Keratinocyte (primary cell): ENCODE results near the gene PCMTD2. TPM values are rescaled to one million over a fixed set of nuclear protein-coding genes. Genes with fewer than 3 reads are reported as not detected.

Source experiments
- DNase-seq: peaks from one replicate; pipeline ENCODE4 v3.0.0-alpha.2; 2011; ENCODE audit warnings: low read depth, missing footprints, low spot score
- FAIRE-seq: peaks from 2 replicates; lab custom pipeline; 2011; peaks lifted over from hg19 to GRCh38; lab: Jason Lieb, UNC
- H2AFZ ChIP-seq: 2 replicates; pipeline ENCODE4 v1.6.0; 2012; ENCODE audit warnings: low read length, control low read depth, inconsistent platforms; ENCODE audit not compliant: control insufficient read depth
- H3K27ac ChIP-seq: 2 replicates; pipeline ENCODE4 v1.5.1; 2011; ENCODE audit warnings: low read length; ENCODE audit not compliant: control insufficient read depth, insufficient read depth
- H3K27me3 ChIP-seq: 3 replicates; pipeline ENCODE4 v1.6.0; 2011; ENCODE audit warnings: low read length; ENCODE audit not compliant: control insufficient read depth, insufficient read depth; ENCODE audit errors: extremely low read depth
- H3K36me3 ChIP-seq, 2 experiments: 2 replicates in 1 of 2; 3 replicates in 1 of 2; pipeline ENCODE4 v1.5.1; 2011; ENCODE audit warnings: low read length in 2 of 2, mild to moderate bottlenecking in 1 of 2; ENCODE audit not compliant: control insufficient read depth in 2 of 2, insufficient read depth in 2 of 2; ENCODE audit errors: extremely low read depth in 1 of 2
- H3K4me1 ChIP-seq: 3 replicates; pipeline ENCODE4 v1.5.1; 2011; ENCODE audit warnings: low read length; ENCODE audit not compliant: control insufficient read depth, insufficient read depth; ENCODE audit errors: extremely low read depth
- H3K4me2 ChIP-seq: 3 replicates; pipeline ENCODE4 v1.6.0; 2011; ENCODE audit warnings: low read depth, low read length; ENCODE audit not compliant: control insufficient read depth, insufficient read depth; ENCODE audit errors: extremely low read depth
- H3K4me3 ChIP-seq, 3 experiments: fragments of 200-600 bp in 1 of 3; sonication (generic) in 1 of 3; 2 replicates in 2 of 3; 3 replicates in 1 of 3; pipeline ENCODE4 v1.5.1; 2011 to 2016; ENCODE audit warnings: low read length in 3 of 3, mild to moderate bottlenecking in 3 of 3, control low read depth in 2 of 3, inconsistent platforms in 1 of 3, low read depth in 1 of 3, mixed read lengths in 1 of 3, mixed run types in 1 of 3, moderate library complexity in 1 of 3; ENCODE audit not compliant: control insufficient read depth in 2 of 3, insufficient read depth in 2 of 3; ENCODE audit errors: extremely low read depth in 1 of 3
- H3K79me2 ChIP-seq: 2 replicates; pipeline ENCODE4 v1.6.0; 2012; ENCODE audit warnings: low read length; ENCODE audit not compliant: control insufficient read depth, insufficient read depth
- H3K9ac ChIP-seq: 3 replicates; pipeline ENCODE4 v1.6.0; 2011; ENCODE audit warnings: low read length; ENCODE audit not compliant: control insufficient read depth, insufficient read depth; ENCODE audit errors: extremely low read depth
- H3K9me1 ChIP-seq: 3 replicates; pipeline ENCODE4 v1.6.0; 2011; ENCODE audit warnings: low read length; ENCODE audit not compliant: control insufficient read depth, insufficient read depth; ENCODE audit errors: extremely low read depth
- H3K9me3 ChIP-seq: 2 replicates; pipeline ENCODE4 v1.5.1; 2012; ENCODE audit warnings: low read depth, low read length; ENCODE audit not compliant: control insufficient read depth
- H4K20me1 ChIP-seq: 3 replicates; pipeline ENCODE4 v1.6.0; 2011; ENCODE audit warnings: low read length; ENCODE audit not compliant: control insufficient read depth, insufficient read depth; ENCODE audit errors: extremely low read depth
- CTCF ChIP-seq, 3 experiments: IDR thresholded peaks in 1 of 3; conservative IDR thresholded peaks in 1 of 3; optimal IDR thresholded peaks in 1 of 3; 2 replicates in 2 of 3; 3 replicates in 1 of 3; pipeline versions ENCODE3 to v1.5.1; 2011; ENCODE audit warnings: low read length in 3 of 3, mild to moderate bottlenecking in 3 of 3, moderate library complexity in 2 of 3, control low read depth in 1 of 3, inconsistent platforms in 1 of 3; ENCODE audit not compliant: insufficient read depth in 2 of 3; ENCODE audit errors: extremely low read depth in 1 of 3
- EZH2 ChIP-seq: IDR thresholded peaks from one replicate; pipeline ENCODE4 v1.6.1; 2012; ENCODE audit warnings: inconsistent platforms, mild to moderate bottlenecking, low read length, moderate library complexity
- dilution Hi-C: fragments of 300-500 bp; cut with MboI; formaldehyde crosslinking; loops from one replicate; pipeline ENCODE4 v1.7.0; 2020; ENCODE audit warnings: low sequenced_read_pairs; ENCODE audit not compliant: extremely low pct_ligation_motif_present
- polyA plus RNA-seq, 5 experiments: library from polyadenylated mRNA; depleted of rRNA in 3 of 5; stranded (reverse) in 3 of 5; stranded (forward) in 1 of 5; unstranded in 1 of 5; fragments of >200 nt; gene quantifications; 1 replicate in 1 of 5; 2 replicates in 3 of 5; 3 replicates in 1 of 5; pipeline versions ENCODE4 v1.2.1 to v1.2.3, GENCODE V29; 2011 to 2012; ENCODE audit warnings: missing spikeins in 2 of 5, low read depth in 1 of 5, low replicate concordance in 1 of 5

Gene PCMTD2
- polyA plus RNA-seq, 1 donor (not counting 4 experiments of a cell fraction or from before 2014, with no cell fraction given) = 25.8 TPM

DNA sequence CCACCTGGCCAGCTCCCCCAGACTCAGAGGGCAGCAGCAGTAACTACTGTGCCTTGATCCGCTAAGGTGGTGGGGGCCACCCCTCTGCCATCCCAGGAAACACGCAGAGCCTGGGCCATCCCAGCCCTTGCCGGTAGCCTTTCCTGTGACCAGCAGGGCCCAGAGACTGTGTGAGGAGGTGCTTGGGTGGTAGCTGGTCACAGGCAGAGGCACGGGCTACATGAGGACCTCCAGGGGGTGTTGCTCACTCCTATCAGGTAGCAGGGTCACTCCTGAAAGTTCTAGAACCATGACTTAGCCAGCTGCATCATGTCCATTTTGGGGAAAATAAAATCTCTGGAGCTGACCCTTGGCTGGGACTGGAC is 22.8 kb downstream of the PCMTD2 start:
- H3K27me3 ChIP-seq = no peaks in the 10 kb centered on the region
- H3K79me2 ChIP-seq = no peaks in the 10 kb centered on the region
- H3K9me1 ChIP-seq = no peaks in the 10 kb centered on the region
- no peaks in the 10 kb centered on the region for H3K9me3 ChIP-seq
- no peaks in the 10 kb centered on the region for H3K36me3 ChIP-seq
- H3K4me1 ChIP-seq = no peaks in the 10 kb centered on the region
- H3K4me3 ChIP-seq = no peak overlapping the region
- no peaks in the 10 kb centered on the region for H4K20me1 ChIP-seq
- H3K4me2 ChIP-seq = no peak overlapping the region
- FAIRE-seq (no peak), DNase-seq (no peak)
- TF ChIP-seq EZH2 (no peak), CTCF (optimal IDR thresholded peaks at IDR 0.05 in 1 of 3, IDR thresholded peaks at IDR 0.05 in 1 of 3, conservative IDR thresholded peaks at IDR 0.05 in 1 of 3; ENCODE audit: extremely low read depth in 1 of 3, insufficient read depth in 2 of 3, low read length in 3 of 3) (no peak)
- no peak overlapping the region for H3K27ac ChIP-seq
- dilution Hi-C loops = no loop called here
- no peak overlapping the region for H3K9ac ChIP-seq
- no peak overlapping the region for H2AFZ ChIP-seq

DNA sequence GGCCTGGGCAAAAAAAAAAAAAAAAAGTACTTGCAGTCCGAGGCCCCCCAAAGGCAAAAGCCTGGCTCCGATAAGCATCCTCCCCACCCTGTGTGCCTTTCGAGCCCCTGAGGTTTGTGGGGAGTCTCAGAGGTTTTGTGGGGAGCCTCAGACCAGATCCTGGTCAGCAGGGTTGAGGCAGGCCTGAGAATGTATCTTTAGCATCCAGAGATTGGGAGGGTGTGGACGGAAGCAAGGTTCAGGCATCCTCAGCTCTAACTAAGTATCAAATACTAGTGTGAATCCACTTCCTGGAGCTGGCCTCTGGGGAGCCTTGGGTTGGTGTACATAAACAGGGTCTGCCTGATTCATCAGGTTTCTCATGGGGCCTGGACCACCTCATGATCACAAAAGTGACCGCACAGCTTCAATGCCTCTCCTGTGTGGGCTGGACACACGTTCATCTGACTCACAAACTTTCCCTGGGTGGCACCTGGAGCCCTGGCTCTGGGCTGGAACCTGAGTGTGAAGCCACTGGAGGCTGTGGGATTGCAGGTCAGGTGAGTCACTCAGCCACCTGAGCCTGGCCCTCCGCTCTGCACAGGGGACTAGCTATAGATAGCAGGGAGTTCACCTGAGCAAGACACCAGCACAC is 24.4 kb downstream of the PCMTD2 start:
- H3K27me3 ChIP-seq = no peaks in the 10 kb centered on the region
- dilution Hi-C loops = no loop called here
- no peaks in the 10 kb centered on the region for H3K9me1 ChIP-seq
- H2AFZ ChIP-seq = no peak overlapping the region
- no peak overlapping the region for H3K4me2 ChIP-seq
- H3K36me3 ChIP-seq = no peaks in the 10 kb centered on the region
- FAIRE-seq (no peak), DNase-seq (no peak)
- no peaks in the 10 kb centered on the region for H4K20me1 ChIP-seq
- no peak overlapping the region for H3K9ac ChIP-seq
- TF ChIP-seq EZH2 (no peak), CTCF (optimal IDR thresholded peaks at IDR 0.05 in 1 of 3, IDR thresholded peaks at IDR 0.05 in 1 of 3, conservative IDR thresholded peaks at IDR 0.05 in 1 of 3; ENCODE audit: extremely low read depth in 1 of 3, insufficient read depth in 2 of 3, low read length in 3 of 3) (no peak)
- H3K9me3 ChIP-seq = no peaks in the 10 kb centered on the region
- H3K4me1 ChIP-seq = no peaks in the 10 kb centered on the region
- H3K79me2 ChIP-seq = no peaks in the 10 kb centered on the region
- H3K27ac ChIP-seq = no peak overlapping the region
- H3K4me3 ChIP-seq = no peak overlapping the region
